Measurements from ENCODE around the gene PGC. TPM values are rescaled to one million over a fixed set of nuclear protein-coding genes. Genes with fewer than 3 reads are reported as not detected.
A peak's percentile ranks its signal among the peaks of the same experiment; 100 is the strongest.

Gene PGC
- total RNA-seq, 1 donor from 2014 or later: not detected

DNA sequence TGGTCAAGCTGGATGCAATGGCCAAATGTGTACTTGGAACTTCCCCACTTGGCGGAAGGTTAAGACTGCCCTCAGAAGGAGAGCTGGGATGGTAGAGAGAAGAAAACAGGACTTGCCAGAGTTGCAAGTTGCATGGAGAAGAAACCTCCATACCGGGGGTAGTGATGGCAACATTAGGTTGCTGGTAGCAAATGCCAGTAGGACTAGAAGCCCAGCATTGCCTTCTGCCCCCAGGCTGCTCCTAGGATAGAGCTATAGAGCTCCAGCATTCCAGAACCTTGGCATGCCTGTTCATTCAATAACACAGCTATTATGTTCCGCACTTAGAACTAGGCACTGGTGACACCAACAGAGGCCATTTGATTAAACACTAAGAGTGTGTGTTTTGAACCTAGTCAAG lies 38.3 kb downstream of the PGC start:
- CTCF ChIA-PET: interaction anchor here (1.1 to 5.9 kb wide), 2 partner anchors 15 to 25 kb away, joined by 6 to 196 read pairs; partner anchors contain the start of gene TFEB
- TF ChIP-seq, protein P1, sequence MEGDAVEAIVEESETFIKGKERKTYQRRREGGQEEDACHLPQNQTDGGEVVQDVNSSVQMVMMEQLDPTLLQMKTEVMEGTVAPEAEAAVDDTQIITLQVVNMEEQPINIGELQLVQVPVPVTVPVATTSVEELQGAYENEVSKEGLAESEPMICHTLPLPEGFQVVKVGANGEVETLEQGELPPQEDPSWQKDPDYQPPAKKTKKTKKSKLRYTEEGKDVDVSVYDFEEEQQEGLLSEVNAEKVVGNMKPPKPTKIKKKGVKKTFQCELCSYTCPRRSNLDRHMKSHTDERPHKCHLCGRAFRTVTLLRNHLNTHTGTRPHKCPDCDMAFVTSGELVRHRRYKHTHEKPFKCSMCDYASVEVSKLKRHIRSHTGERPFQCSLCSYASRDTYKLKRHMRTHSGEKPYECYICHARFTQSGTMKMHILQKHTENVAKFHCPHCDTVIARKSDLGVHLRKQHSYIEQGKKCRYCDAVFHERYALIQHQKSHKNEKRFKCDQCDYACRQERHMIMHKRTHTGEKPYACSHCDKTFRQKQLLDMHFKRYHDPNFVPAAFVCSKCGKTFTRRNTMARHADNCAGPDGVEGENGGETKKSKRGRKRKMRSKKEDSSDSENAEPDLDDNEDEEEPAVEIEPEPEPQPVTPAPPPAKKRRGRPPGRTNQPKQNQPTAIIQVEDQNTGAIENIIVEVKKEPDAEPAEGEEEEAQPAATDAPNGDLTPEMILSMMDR (IDR thresholded peaks at IDR 0.05): no peak
- H3K36me3 Mint-ChIP-seq (ENCODE audit: low read depth): peaks cover 55% of the 10 kb centered on the region
- no peak overlapping the region for H3K4me3 Mint-ChIP-seq
- DNase-seq (no peak), ATAC-seq (ENCODE audit: low read depth) (no peak)
- POLR2A ChIA-PET: interaction anchor here (11.1 to 29.1 kb wide), 2 partner anchors 11 to 24 kb away, joined by 551 to 1669 read pairs; partner anchors contain the start of gene TFEB
- H3K27ac Mint-ChIP-seq: peak overlapping the region; percentile 97
- peaks cover 97% of the 10 kb centered on the region for H3K4me1 Mint-ChIP-seq
- no peaks in the 10 kb centered on the region for H3K9me3 Mint-ChIP-seq
- H3K27me3 Mint-ChIP-seq: no peaks in the 10 kb centered on the region
- intact Hi-C loops (cut with micrococcal nuclease): loop anchor here (10.0 kb wide), 2 partner anchors 336 to 506 kb away; partner anchors contain the start of gene MRPS10

DNA sequence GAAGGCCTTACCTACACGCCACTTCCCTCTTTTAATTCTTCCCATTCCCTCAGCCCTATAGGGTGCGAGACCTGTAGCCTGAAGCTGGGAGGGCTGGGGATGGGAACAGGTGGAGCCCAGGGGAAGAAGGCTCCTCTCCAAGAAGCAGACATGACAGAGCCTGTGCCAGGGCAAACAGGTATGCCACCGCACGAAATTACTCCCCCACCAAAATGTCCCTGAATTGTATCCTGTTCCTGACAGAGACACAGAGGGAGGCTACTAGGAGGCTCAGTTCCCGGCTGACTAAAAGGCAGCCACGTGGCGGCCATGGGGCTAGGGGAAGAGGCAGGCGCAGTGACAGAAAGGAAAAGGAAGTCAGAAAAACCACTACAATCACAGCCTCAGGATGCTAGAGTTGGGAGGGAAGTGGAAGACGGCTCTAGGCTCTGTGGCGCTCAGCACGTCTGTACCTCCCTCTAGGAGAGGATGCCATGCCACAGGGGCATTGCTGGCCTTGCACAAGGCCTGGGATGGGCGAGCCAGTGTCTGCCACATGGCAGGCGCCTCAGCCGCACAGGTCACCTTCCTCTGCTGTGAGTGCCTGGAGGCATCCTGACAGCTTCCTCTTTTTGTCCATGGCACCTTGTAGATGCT lies 39.5 kb downstream of the PGC start:
- Mint-ChIP-seq H3K4me1 (peaks cover 97% of the 10 kb centered on the region), H3K27me3 (no peaks in the 10 kb centered on the region), H3K27ac (peak overlapping the region; percentile 97), H3K36me3 (ENCODE audit: low read depth) (peaks cover 57% of the 10 kb centered on the region), H3K9me3 (no peaks in the 10 kb centered on the region), H3K4me3 (peak overlapping the region; percentile 89)
- ChIA-PET CTCF (interaction anchor here (0.8 to 5.9 kb wide), 5 partner anchors 13 to 75 kb away, joined by 3 to 196 read pairs (median 4); partner anchors contain the start of gene TFEB), POLR2A (interaction anchor here (0.6 to 29.1 kb wide), 6 partner anchors 12 to 337 kb away, joined by 3 to 1669 read pairs (median 24); partner anchors contain the start of genes TFEB and TOMM6)
- TF ChIP-seq, protein P1 (IDR thresholded peaks at IDR 0.05): no peak
- peak; percentile 6 for ATAC-seq (ENCODE audit: low read depth)
- intact Hi-C loops (cut with micrococcal nuclease): loop anchor here (10.0 kb wide), 2 partner anchors 337 to 507 kb away; partner anchors contain the start of gene MRPS10
- DNase-seq: peak; percentile 42

DNA sequence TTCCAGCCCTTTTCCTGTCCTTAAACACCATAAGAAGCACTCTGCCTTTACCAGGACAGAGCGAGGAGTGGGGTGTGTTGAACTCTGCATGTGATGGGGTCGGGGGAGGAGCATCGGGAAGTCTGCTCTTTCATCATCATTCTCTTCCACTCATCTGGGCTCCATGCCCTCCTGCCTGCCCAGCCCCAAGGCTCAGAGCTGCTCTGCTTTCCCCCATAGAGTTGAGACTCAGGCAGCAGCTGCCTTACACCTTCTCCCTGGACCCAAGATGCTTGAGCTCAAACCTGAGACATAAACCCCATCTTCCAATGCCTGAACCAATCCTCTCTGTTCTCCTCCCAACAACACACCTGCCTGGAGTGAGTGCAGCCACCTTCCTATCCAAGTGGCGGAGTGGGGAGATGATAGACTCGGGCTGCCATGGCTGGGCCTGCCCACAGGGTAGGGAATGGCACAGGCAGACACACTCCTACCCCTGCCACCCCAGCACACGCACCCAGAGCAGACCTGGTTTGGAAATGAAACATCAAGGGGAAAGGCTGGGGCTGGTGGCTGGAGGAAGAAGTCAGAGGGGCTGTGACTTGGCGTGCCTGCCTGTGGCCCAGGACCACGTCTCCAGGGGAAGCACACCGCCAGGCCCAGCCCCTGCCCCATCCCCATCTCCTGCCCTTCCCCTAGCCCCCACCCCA lies 40.2 kb downstream of the PGC start:
- ChIA-PET POLR2A (interaction anchor here (0.6 to 29.1 kb wide), 11 partner anchors 11 to 1648 kb away, joined by 3 to 1669 read pairs (median 6); partner anchors contain the start of genes BYSL, MED20, TFEB and TOMM6), CTCF (interaction anchor here (0.8 to 5.9 kb wide), 6 partner anchors 13 to 27 kb away, joined by 3 to 196 read pairs (median 21); partner anchors contain the start of gene TFEB)
- TF ChIP-seq, protein P1 (IDR thresholded peaks at IDR 0.05): no peak
- no peaks in the 10 kb centered on the region for H3K9me3 Mint-ChIP-seq
- H3K27me3 Mint-ChIP-seq: no peaks in the 10 kb centered on the region
- intact Hi-C loops (cut with micrococcal nuclease): loop anchor here (1.0 to 10.0 kb wide), 6 partner anchors 10 to 508 kb away; partner anchors contain the start of genes MRPS10 and TFEB
- peak overlapping the region; percentile 97 for H3K27ac Mint-ChIP-seq
- ATAC-seq (ENCODE audit: low read depth): peak; percentile 32
- H3K36me3 Mint-ChIP-seq (ENCODE audit: low read depth): peaks cover 63% of the 10 kb centered on the region
- no peak for DNase-seq
- H3K4me1 Mint-ChIP-seq: peaks cover 98% of the 10 kb centered on the region
- peak overlapping the region; percentile 89 for H3K4me3 Mint-ChIP-seq

DNA sequence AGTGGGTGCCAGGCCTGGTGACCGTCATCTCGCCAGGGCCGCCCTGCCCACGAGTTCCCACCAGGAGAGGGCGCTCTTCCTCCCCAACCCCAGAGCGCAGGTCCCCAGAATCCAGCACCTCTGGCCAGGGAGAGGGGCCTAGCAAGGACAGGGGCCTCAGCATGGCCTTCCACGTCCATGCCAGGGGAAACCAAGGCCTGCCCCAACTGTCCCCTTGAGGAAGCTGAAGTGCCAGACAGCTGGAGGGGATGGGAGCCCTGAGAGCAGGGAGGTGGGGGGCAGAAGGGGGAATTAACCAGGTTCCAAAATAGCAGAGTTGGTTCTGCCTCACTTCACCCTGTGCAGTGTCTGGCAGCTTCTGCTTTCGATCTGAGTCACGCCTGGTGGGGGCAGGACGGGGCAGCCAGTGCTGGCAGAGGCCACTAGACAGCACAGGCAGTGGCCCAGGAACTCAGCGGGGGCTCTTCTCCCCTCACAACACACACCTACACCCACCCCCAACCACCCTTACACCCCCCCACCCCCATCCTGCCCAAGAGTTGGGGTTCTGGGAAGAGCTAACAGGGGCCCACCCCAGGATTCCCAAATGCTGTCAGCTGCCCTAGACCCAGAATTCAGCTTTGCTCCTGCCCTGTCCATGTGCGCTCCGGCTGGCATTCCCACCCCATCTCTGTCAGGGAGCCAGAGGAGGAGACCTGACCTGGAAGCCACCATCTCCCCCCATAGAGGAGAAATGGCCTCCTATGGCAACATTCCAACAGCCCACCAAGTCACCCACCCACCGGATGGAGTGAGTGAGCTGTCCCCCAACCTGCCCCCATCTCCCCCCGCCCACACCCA lies 41.0 kb downstream of the PGC start:
- TF ChIP-seq, protein P1 (IDR thresholded peaks at IDR 0.05): peak; percentile 54
- CTCF ChIA-PET: interaction anchor here (0.6 to 5.9 kb wide), 16 partner anchors 9 to 512 kb away, joined by 3 to 196 read pairs (median 6); partner anchors contain the start of genes MRPS10 and TFEB
- peaks cover 62% of the 10 kb centered on the region for H3K36me3 Mint-ChIP-seq (ENCODE audit: low read depth)
- intact Hi-C loops (cut with micrococcal nuclease): loop anchor here (1.0 to 10.0 kb wide), 7 partner anchors 11 to 509 kb away; partner anchors contain the start of genes MRPS10 and TFEB
- peak overlapping the region; percentile 89 for H3K4me3 Mint-ChIP-seq
- peaks cover 99% of the 10 kb centered on the region for H3K4me1 Mint-ChIP-seq
- POLR2A ChIA-PET: interaction anchor here (0.5 to 29.1 kb wide), 25 partner anchors 10 to 1649 kb away, joined by 3 to 1669 read pairs (median 4); partner anchors contain the start of genes BYSL, MED20, TAF8 and TFEB
- ATAC-seq (ENCODE audit: low read depth) (peak; percentile 81), DNase-seq (peak; percentile 83)
- H3K9me3 Mint-ChIP-seq: no peaks in the 10 kb centered on the region
- H3K27me3 Mint-ChIP-seq: no peaks in the 10 kb centered on the region
- H3K27ac Mint-ChIP-seq: peak overlapping the region; percentile 97
